Bronchial epithelial cell (primary cell): ENCODE measurements around the gene CIT. TPM values are rescaled to one million over a fixed set of nuclear protein-coding genes. Genes with fewer than 3 reads are reported as not detected.

Experiments
- DNase-seq: peaks from one replicate; pipeline ENCODE4 v3.0.0-alpha.2; 2010; ENCODE audit warnings: low read depth
- FAIRE-seq: peaks from 2 replicates; lab custom pipeline; 2011; peaks lifted over from hg19 to GRCh38; lab: Jason Lieb, UNC
- H3K27me3 ChIP-seq: 2 replicates; pipeline ENCODE4 v1.5.1; 2011; ENCODE audit warnings: low read length; ENCODE audit not compliant: control insufficient read depth, insufficient read depth
- H3K36me3 ChIP-seq: 2 replicates; pipeline ENCODE4 v1.5.1; 2011; ENCODE audit warnings: low read length; ENCODE audit not compliant: control insufficient read depth, insufficient read depth
- H3K4me3 ChIP-seq: 2 replicates; pipeline ENCODE4 v1.5.1; 2011; ENCODE audit warnings: mild to moderate bottlenecking, low read depth, low read length, control low read depth
- total RNA-seq: library from RNA; depleted of rRNA; stranded (reverse); fragments of >200 nt; gene quantifications from 2 replicates; pipeline ENCODE4 v1.2.1, GENCODE V29; 2014
- TF ChIP-seq, protein P1 (sequence below): IDR thresholded peaks from 2 replicates; pipeline ENCODE4 v1.5.1; 2011; ENCODE audit warnings: mild to moderate bottlenecking, moderate library complexity, low read length, control low read depth, inconsistent platforms; ENCODE audit not compliant: insufficient read depth, severe bottlenecking

CIT gene
- total RNA-seq, 1 donor from 2014 or later: 0.79 TPM

DNA sequence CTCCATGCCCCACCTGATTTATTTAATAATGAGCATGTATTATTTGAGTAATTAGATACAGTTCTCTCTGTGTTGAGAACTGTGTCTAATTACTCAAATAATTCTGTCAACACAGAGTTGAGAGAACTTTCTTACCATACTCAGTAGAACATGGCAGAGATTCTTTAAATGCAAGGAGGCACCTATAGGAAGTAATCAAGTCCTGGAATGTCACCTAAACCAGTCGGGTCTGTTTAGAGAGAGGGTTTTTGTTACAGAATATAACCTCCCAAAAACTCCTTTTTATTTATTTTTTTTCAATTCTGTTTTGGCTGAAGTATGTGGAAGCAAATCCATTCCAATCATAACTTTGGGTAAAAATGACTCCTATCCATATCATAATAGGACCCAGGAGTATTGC lies 37.5 kb upstream of the CIT start:
- DNase-seq: no peak
- no peak for FAIRE-seq
- Histone ChIP-seq H3K36me3 (no peaks in the 10 kb centered on the region), H3K4me3 (no peak overlapping the region), H3K27me3 (no peaks in the 10 kb centered on the region)
- TF ChIP-seq, protein P1, sequence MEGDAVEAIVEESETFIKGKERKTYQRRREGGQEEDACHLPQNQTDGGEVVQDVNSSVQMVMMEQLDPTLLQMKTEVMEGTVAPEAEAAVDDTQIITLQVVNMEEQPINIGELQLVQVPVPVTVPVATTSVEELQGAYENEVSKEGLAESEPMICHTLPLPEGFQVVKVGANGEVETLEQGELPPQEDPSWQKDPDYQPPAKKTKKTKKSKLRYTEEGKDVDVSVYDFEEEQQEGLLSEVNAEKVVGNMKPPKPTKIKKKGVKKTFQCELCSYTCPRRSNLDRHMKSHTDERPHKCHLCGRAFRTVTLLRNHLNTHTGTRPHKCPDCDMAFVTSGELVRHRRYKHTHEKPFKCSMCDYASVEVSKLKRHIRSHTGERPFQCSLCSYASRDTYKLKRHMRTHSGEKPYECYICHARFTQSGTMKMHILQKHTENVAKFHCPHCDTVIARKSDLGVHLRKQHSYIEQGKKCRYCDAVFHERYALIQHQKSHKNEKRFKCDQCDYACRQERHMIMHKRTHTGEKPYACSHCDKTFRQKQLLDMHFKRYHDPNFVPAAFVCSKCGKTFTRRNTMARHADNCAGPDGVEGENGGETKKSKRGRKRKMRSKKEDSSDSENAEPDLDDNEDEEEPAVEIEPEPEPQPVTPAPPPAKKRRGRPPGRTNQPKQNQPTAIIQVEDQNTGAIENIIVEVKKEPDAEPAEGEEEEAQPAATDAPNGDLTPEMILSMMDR: no peak

DNA sequence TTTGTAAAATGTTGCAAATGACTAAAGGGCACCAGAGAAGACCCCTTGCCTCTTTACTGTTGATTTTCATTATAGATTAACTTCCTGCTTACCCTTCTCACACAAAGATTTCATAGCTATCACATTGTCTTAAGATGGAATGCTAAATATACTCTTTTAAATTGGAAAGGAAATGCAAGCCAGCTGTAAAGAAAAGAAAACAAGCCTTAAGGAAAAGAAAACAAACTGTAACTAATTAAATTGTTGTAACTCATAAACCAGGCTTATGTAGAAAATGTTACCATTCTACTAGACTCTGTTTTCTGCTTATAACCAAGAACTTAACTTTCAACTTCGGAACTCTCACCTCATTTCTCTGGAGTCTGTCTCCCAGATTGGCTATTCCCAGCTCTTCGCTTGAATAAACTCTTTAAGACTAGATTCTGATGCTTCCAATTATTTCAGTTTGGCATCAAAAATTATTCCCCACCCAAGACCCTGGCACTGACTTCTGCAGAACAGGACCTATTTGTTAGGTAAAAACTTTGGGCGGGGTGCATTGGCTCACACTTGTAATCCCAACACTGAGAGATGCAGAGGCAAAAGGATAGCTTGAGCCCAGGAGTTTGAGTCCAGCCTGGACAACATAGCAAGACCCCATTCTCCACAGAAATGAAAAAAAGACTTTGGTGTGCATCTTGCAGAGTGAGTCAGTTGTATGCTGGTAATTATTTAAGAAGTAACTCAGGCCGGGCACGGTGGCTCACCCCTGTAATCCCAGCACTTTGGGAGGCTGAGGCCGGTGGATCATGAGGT lies 36.6 kb upstream of the CIT start:
- DNase-seq: no peak
- H3K4me3 ChIP-seq: no peak overlapping the region
- TF ChIP-seq, protein P1: no peak
- H3K27me3 ChIP-seq: no peaks in the 10 kb centered on the region
- H3K36me3 ChIP-seq: no peaks in the 10 kb centered on the region
- FAIRE-seq: no peak

DNA sequence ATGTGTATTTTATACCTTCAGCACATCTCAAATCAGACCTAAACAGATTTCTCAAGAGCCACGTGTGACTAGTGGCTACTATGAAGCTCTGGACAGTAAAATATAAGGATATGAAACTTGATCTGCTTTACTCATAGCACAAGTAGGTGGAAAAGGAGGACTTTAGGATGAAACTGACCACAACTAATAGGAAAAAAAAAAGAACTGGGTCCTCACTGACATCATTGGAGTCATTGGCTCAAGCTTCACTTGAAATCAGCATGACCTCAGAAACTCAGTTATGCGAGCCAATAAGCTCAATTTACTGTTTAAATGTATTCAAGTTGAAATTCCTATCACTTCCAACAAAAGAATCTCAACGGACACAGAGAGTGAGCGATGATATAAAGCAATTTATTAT lies 34.1 kb upstream of the CIT start:
- no peaks in the 10 kb centered on the region for H3K27me3 ChIP-seq
- DNase-seq: peak; percentile 42
- TF ChIP-seq, protein P1: no peak
- no peaks in the 10 kb centered on the region for H3K36me3 ChIP-seq
- FAIRE-seq: no peak
- no peak overlapping the region for H3K4me3 ChIP-seq

DNA sequence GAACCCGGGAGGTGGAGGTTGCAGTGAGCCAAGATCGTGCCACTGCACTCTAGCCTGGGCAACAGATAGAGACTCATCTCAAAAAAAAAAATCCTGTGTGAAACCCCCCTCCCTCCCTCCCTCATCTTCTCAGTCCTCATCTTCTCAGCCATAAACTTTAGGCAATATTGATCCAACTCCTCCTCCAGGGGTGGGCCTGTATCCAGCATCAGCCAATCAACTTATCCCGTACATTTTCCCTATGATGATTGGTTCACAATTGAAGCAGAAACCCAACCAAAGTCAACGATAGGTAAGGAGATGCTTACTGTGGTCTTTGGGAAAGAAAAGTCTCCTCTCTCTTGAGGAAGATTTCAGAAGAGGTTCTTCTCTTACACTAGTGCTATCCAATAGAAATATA lies 33.5 kb upstream of the CIT start:
- no peak for FAIRE-seq
- TF ChIP-seq, protein P1: no peak

DNA sequence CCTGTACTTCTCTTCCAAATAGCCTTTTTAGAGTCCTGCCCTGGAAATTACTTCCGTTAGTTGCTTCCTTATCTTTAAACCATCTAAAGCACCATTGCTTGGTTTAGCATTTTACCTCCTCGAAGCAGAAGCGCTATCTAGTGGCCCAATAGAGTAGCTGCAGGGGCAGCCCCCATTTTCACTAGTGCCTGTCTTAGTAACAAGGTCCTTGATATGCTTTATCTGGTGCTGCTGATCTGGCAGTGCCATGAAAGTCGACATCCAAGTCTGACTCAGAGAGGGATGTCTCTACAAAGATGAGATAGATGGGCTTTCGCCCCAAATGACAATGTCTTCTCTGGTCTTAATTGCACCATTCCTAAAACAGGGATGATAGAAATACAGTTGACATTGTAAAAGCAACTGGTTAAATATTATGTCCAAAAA lies 25.0 kb upstream of the CIT start:
- no peaks in the 10 kb centered on the region for H3K36me3 ChIP-seq
- DNase-seq (peak; percentile 72), FAIRE-seq (no peak)
- TF ChIP-seq, protein P1: peak; percentile 86
- H3K4me3 ChIP-seq: no peak overlapping the region
- no peaks in the 10 kb centered on the region for H3K27me3 ChIP-seq

More for the DNA sequence above, 33.5 kb upstream of the CIT start:
- no peaks in the 10 kb centered on the region for H3K36me3 ChIP-seq
- no peak overlapping the region for H3K4me3 ChIP-seq
- no peak for DNase-seq
- no peaks in the 10 kb centered on the region for H3K27me3 ChIP-seq
